PFSK-1 (cell line): ENCODE data around the gene CYTH1.

Source experiments
- FOXP2 ChIP-seq: optimal IDR thresholded peaks from 2 replicates; pipeline ENCODE3; 2011; ENCODE audit warnings: borderline replicate concordance, control low read depth, inconsistent platforms; ENCODE audit not compliant: insufficient read depth; ENCODE audit errors: extremely low read length, extremely low read depth
- POLR2AphosphoS5 ChIP-seq: IDR thresholded peaks from 2 replicates; pipeline ENCODE4 v1.6.1; 2012; ENCODE audit warnings: low read depth, mild to moderate bottlenecking, control low read depth, low read length, moderate library complexity
- REST ChIP-seq, 2 experiments: IDR thresholded peaks; 2 replicates each; pipeline versions ENCODE4 v1.6.1 to v1.8.0; 2011 to 2012; ENCODE audit warnings: low read depth in 2 of 2, low read length in 2 of 2, control low read depth in 1 of 2, inconsistent platforms in 1 of 2, mild to moderate bottlenecking in 1 of 2, moderate library complexity in 1 of 2; ENCODE audit not compliant: insufficient read depth in 1 of 2
- SIN3A ChIP-seq: IDR thresholded peaks from 2 replicates; pipeline ENCODE4 v1.6.1; 2012; ENCODE audit warnings: mild to moderate bottlenecking, low read length, moderate library complexity, borderline replicate concordance; ENCODE audit not compliant: insufficient read depth
- TAF1 ChIP-seq: IDR thresholded peaks from 2 replicates; pipeline ENCODE4 v1.6.1; 2012; ENCODE audit warnings: low read length, control low read depth, borderline replicate concordance; ENCODE audit not compliant: insufficient read depth

Gene CYTH1

GRCh38 chr17:78803186-78803845 lies 21.2 kb upstream of the CYTH1 start:
- no peak for TF ChIP-seq REST (IDR thresholded peaks at IDR 0.05; ENCODE audit: insufficient read depth in 1 of 2, low read depth in 2 of 2, low read length in 2 of 2)
- no peak for TF ChIP-seq TAF1

DNA sequence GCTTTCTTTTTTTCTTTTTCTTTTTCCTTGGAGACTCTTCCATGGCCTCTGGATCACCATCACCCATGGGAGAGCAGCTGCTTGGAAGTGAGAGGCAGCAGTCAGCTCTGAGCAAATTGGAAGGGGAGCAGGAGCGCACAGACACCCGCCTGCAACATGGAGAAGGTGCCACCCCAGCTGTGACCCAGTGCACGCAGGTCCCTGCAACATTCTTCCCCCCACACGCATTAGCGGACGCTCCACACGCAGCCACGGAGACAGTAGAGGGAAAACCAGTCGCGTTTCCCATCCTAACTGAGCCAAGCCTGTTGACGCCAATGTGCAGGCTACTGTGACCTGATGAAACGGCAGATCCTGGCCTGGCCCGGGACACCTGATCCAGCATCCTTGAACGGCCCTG lies 20.4 kb upstream of the CYTH1 start:
- TF ChIP-seq REST (IDR thresholded peaks at IDR 0.05; ENCODE audit: insufficient read depth in 1 of 2, low read depth in 2 of 2, low read length in 2 of 2): no peak
- TF ChIP-seq TAF1: no peak
- no peak for TF ChIP-seq POLR2AphosphoS5
- no peak for TF ChIP-seq SIN3A
- no peak for TF ChIP-seq FOXP2

GRCh38 chr17:78802008-78802407 lies 19.9 kb upstream of the CYTH1 start:
- TF ChIP-seq POLR2AphosphoS5 (no peak), TAF1 (no peak), SIN3A (no peak), REST (IDR thresholded peaks at IDR 0.05; ENCODE audit: insufficient read depth in 1 of 2, low read depth in 2 of 2, low read length in 2 of 2) (no peak), FOXP2 (no peak)

DNA sequence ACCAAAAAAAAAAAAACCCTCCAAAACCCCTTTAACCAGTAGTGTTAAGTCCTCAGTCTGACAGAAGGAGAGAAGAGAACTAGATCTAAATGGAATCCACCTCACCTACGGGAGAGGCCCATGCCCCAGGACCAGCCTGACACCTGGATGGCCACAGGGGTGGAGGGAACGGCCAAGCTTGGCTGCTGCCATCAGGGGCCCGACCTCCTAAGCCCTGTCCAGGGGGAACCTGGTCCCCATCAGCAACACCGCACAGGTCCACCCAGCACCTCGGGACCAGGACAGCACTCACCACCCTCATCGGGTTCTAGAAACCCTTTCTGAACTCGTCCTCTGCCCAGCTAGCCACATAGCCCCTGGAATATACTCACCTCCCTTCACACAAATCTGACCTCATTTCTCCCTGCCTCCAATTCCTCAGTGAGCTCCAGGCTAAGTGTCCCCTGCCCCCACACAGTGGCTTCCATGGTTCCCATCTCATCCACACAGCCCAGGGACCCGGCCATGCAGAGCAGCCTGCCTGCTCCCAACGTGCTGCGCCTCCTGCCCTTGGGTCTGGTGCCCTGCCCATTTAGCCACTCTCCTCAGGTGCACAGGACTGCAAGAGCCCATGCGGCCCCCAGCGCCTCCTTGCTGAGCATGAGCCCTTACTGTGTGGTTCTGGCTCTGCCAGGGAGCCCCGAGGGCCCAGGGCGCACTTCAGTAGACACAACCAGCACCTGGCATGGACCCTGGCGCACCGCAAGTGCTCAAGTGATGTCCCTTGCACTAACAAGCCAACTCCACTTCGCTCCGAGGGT lies 18.3 kb upstream of the CYTH1 start:
- no peak for TF ChIP-seq FOXP2

GRCh38 chr17:78798695-78799559 lies 16.9 kb upstream of the CYTH1 start:
- TF ChIP-seq TAF1 (no peak), FOXP2 (no peak), POLR2AphosphoS5 (no peak), SIN3A (no peak), REST (IDR thresholded peaks at IDR 0.05; ENCODE audit: insufficient read depth in 1 of 2, low read depth in 2 of 2, low read length in 2 of 2) (no peak)
